Epithelial cell of esophagus (primary cell): ENCODE measurements around the gene ARL16.
A peak's percentile ranks its signal among the peaks of the same experiment; 100 is the strongest.

Experiments used
- DNase-seq: peaks from one replicate; pipeline ENCODE4 v3.0.0; 2010; ENCODE audit warnings: low read depth
- H3K4me3 ChIP-seq: 2 replicates; pipeline ENCODE4 v1.5.1; 2011; ENCODE audit warnings: mild to moderate bottlenecking, low read length, control low read depth
- CTCF ChIP-seq: IDR thresholded peaks from 2 replicates; pipeline ENCODE4 v1.5.1; 2011; ENCODE audit warnings: low read depth, mild to moderate bottlenecking, low read length, control low read depth, inconsistent platforms; ENCODE audit not compliant: insufficient read depth; ENCODE audit errors: missing control alignments

Gene ARL16

GRCh38 chr17:81703747-81704654 lies 20.4 kb upstream of the ARL16 start:
- TF ChIP-seq CTCF = no peak
- DNase-seq = no peak
- peak overlapping the region; percentile 92 for H3K4me3 ChIP-seq

- peak within 1 kb of the TSS; percentile 92 for H3K4me3 ChIP-seq
- TF ChIP-seq CTCF = no peak
- DNase-seq = peak; percentile 94
Observed at GRCh38 chr17:81702934-81703746, 19.5 kb upstream of the ARL16 start, which contains the start of gene MRPL12. TSS of gene MRPL12 (plus strand) at chr17:81703367. CDS start at chr17:81703502, 135 bp downstream.

GRCh38 chr17:81701288-81702071 lies 17.9 kb upstream of the ARL16 start:
- DNase-seq = peak; percentile 28
- TF ChIP-seq CTCF = peak; percentile 11
- H3K4me3 ChIP-seq = peak overlapping the region; percentile 92

- H3K4me3 ChIP-seq = no peak overlapping the region
- no peak for TF ChIP-seq CTCF
- no peak for DNase-seq
Observed at GRCh38 chr17:81700353-81701287, 17.0 kb upstream of the ARL16 start.

GRCh38 chr17:81697261-81698044 lies 13.9 kb upstream of the ARL16 start:
- no peak for DNase-seq
- TF ChIP-seq CTCF = no peak
- H3K4me3 ChIP-seq = no peak overlapping the region
